Astrocyte (in vitro differentiated cells and primary cell): Measurements from ENCODE around the gene DUSP10. TPM values are rescaled to one million over a fixed set of nuclear protein-coding genes. Genes with fewer than 3 reads are reported as not detected.
A peak's percentile ranks its signal among the peaks of the same experiment; 100 is the strongest.

Experiments
- DNase-seq: peaks from one replicate; pipeline ENCODE4 v3.0.0-alpha.2; 2010; ENCODE audit warnings: low read depth
- FAIRE-seq: peaks from 2 replicates; lab custom pipeline; 2011; peaks lifted over from hg19 to GRCh38; lab: Jason Lieb, UNC
- H2AFZ ChIP-seq: 2 replicates; pipeline ENCODE4 v1.6.0; 2012; ENCODE audit warnings: low read depth, low read length, inconsistent platforms
- H3K27ac ChIP-seq: 2 replicates; pipeline ENCODE4 v1.5.1; 2011; ENCODE audit warnings: low read depth, low read length, inconsistent platforms
- H3K27me3 ChIP-seq: 2 replicates; pipeline ENCODE4 v1.6.0; 2011; ENCODE audit warnings: low read length, inconsistent platforms; ENCODE audit not compliant: insufficient read depth
- H3K36me3 ChIP-seq: 2 replicates; pipeline ENCODE4 v1.5.1; 2011; ENCODE audit warnings: low read length, inconsistent platforms; ENCODE audit not compliant: insufficient read depth
- H3K4me1 ChIP-seq: 2 replicates; pipeline ENCODE4 v1.5.1; 2011; ENCODE audit warnings: low read length, inconsistent platforms; ENCODE audit not compliant: insufficient read depth
- H3K4me2 ChIP-seq: 2 replicates; pipeline ENCODE4 v1.6.0; 2012; ENCODE audit warnings: low read length, inconsistent platforms
- H3K4me3 ChIP-seq: 2 replicates; pipeline ENCODE4 v1.5.1; 2011; ENCODE audit warnings: low read depth, mild to moderate bottlenecking, low read length, inconsistent platforms; ENCODE audit not compliant: insufficient read depth
- H3K79me2 ChIP-seq: 2 replicates; pipeline ENCODE4 v1.6.0; 2012; ENCODE audit warnings: mild to moderate bottlenecking, low read length, inconsistent platforms; ENCODE audit not compliant: insufficient read depth
- H3K9ac ChIP-seq: 2 replicates; pipeline ENCODE4 v1.6.0; 2012; ENCODE audit warnings: mild to moderate bottlenecking, low read length, inconsistent platforms
- H3K9me3 ChIP-seq: 2 replicates; pipeline ENCODE4 v1.5.1; 2012; ENCODE audit warnings: low read depth, mild to moderate bottlenecking, low read length, inconsistent platforms; ENCODE audit not compliant: insufficient read depth
- H4K20me1 ChIP-seq: 2 replicates; pipeline ENCODE4 v1.6.0; 2012; ENCODE audit warnings: low read length, inconsistent platforms; ENCODE audit not compliant: insufficient read depth
- H3K27ac Mint-ChIP-seq: one replicate; pipeline ENCODE4 v1.8.0; 2021; ENCODE audit warnings: mild to moderate bottlenecking, mixed read lengths; ENCODE audit not compliant: unreplicated experiment
- H3K27me3 Mint-ChIP-seq: one replicate; pipeline ENCODE4 v1.8.0; 2021; ENCODE audit warnings: low read depth, mixed read lengths; ENCODE audit not compliant: unreplicated experiment
- H3K36me3 Mint-ChIP-seq: one replicate; pipeline ENCODE4 v1.8.0; 2021; ENCODE audit warnings: low read depth, mixed read lengths; ENCODE audit not compliant: unreplicated experiment
- H3K4me1 Mint-ChIP-seq: one replicate; pipeline ENCODE4 v1.8.0; 2021; ENCODE audit warnings: low read depth, mixed read lengths; ENCODE audit not compliant: unreplicated experiment
- H3K4me3 Mint-ChIP-seq: one replicate; pipeline ENCODE4 v1.8.0; 2021; ENCODE audit warnings: mild to moderate bottlenecking, moderate library complexity, mixed read lengths; ENCODE audit not compliant: unreplicated experiment
- H3K9me3 Mint-ChIP-seq: one replicate; pipeline ENCODE4 v1.8.0; 2021; ENCODE audit warnings: mild to moderate bottlenecking, mixed read lengths; ENCODE audit not compliant: unreplicated experiment
- EZH2 ChIP-seq: IDR thresholded peaks from 2 replicates; pipeline ENCODE4 v1.6.1; 2012; ENCODE audit warnings: mild to moderate bottlenecking, low read length, inconsistent platforms; ENCODE audit not compliant: insufficient read depth
- total RNA-seq: library from RNA; stranded (reverse); gene quantifications from 2 replicates; pipeline ENCODE4 v1.2.1, GENCODE V29; 2021
- TF ChIP-seq, protein P1 (sequence below): IDR thresholded peaks from 2 replicates; pipeline ENCODE4 v1.5.1; 2011; ENCODE audit warnings: low read depth, mild to moderate bottlenecking, inconsistent platforms, low read length, moderate library complexity; ENCODE audit not compliant: insufficient read depth

The DUSP10 gene
- total RNA-seq, 1 donor from 2014 or later, result 45.8 TPM

DNA sequence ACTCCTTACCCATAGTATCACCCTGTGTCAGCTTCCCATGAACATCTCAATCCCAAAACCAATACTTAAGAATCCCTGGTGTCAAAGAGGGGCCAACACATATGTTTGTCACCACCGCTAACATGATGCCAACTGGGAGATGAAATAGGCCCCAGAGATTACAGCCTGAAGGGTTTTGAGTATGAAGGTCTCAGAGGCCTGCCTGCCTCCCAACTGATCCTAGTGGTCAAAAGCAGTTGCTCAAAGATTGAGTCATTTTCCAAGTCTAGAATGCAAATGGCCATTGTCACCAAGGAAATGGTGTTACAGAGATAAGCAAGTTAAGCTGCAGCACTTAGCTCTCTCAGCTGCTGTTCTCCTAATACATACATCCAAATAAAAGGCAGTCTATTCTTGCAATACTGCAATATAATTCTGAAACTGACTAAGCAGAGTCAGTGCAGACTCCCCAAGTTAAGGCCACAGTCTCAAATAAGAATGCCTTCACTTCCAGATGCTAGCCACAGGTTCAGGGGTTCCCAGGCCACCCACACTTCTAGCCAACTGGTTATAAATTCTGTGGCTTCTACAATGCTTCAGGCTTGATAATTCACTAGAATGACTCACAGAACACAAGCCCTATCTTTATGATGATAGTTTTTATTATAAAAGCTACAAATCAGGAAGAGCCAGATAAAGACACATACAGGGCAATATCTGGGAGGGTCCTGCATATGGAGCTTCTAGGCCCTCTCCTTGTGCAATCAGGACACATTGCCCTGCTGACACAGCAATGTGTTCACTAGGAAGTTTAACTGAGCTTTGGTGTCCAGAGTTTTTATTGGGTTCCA is 18.7 kb downstream of the DUSP10 start:
- peak overlapping the region; percentile 34 for H3K27ac ChIP-seq
- no peak for TF ChIP-seq EZH2
- TF ChIP-seq, protein P1, sequence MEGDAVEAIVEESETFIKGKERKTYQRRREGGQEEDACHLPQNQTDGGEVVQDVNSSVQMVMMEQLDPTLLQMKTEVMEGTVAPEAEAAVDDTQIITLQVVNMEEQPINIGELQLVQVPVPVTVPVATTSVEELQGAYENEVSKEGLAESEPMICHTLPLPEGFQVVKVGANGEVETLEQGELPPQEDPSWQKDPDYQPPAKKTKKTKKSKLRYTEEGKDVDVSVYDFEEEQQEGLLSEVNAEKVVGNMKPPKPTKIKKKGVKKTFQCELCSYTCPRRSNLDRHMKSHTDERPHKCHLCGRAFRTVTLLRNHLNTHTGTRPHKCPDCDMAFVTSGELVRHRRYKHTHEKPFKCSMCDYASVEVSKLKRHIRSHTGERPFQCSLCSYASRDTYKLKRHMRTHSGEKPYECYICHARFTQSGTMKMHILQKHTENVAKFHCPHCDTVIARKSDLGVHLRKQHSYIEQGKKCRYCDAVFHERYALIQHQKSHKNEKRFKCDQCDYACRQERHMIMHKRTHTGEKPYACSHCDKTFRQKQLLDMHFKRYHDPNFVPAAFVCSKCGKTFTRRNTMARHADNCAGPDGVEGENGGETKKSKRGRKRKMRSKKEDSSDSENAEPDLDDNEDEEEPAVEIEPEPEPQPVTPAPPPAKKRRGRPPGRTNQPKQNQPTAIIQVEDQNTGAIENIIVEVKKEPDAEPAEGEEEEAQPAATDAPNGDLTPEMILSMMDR, result no peak
- peak overlapping the region; percentile 72 for H3K27ac Mint-ChIP-seq
- DNase-seq (peak; percentile 85), FAIRE-seq (no peak)
- no peaks in the 10 kb centered on the region for H3K9me3 ChIP-seq
- H3K4me1 Mint-ChIP-seq, result peaks cover 76% of the 10 kb centered on the region
- no peaks in the 10 kb centered on the region for H4K20me1 ChIP-seq
- peak overlapping the region; percentile 9 for H3K4me3 Mint-ChIP-seq
- H3K4me3 ChIP-seq, result no peak overlapping the region
- H2AFZ ChIP-seq, result no peak overlapping the region
- peaks cover 49% of the 10 kb centered on the region for H3K79me2 ChIP-seq
- no peaks in the 10 kb centered on the region for H3K27me3 Mint-ChIP-seq
- no peaks in the 10 kb centered on the region for H3K36me3 ChIP-seq
- no peaks in the 10 kb centered on the region for H3K27me3 ChIP-seq
- no peak overlapping the region for H3K9ac ChIP-seq
- peaks cover 54% of the 10 kb centered on the region for H3K4me1 ChIP-seq
- H3K4me2 ChIP-seq, result no peak overlapping the region
- H3K36me3 Mint-ChIP-seq, result peaks cover 25% of the 10 kb centered on the region
- no peaks in the 10 kb centered on the region for H3K9me3 Mint-ChIP-seq

DNA sequence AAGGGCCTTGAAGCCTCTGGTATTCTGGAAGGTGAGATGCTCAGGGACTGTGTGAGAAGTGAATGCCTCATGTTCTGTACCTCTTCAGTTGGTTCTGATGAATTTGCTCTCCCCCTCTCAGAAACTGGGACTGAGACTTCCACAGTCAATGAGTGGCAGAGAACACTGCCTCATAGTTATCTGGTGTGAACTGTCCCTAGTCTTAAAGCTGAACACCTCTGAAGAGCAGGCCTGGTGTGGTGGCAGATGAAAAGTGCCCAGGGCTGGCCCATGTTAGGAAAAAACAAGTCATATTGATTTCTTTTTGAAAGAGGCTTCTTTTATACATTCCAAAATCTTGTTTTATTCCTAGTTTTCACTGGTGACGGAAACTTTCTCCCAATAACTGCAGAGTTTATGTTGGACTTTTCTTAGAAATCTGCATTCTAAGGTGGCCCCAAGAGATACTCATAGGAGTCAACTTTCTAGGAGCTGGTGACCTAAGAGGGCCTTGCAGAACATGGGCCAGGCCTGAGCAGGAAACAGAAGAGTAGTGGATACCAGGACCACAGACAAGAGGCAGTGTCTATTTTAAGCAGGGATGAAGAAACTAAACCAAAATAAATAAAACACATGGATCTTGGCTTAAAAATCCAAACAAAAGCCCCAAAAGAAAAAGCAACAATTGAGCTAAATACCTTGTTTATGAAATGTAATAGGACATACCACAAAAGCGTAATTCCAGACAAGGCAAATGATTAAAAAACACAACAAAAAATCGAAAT is 19.5 kb downstream of the DUSP10 start:
- no peaks in the 10 kb centered on the region for H4K20me1 ChIP-seq
- no peak for TF ChIP-seq EZH2
- TF ChIP-seq, protein P1, result no peak
- H3K79me2 ChIP-seq, result peaks cover 41% of the 10 kb centered on the region
- DNase-seq (no peak), FAIRE-seq (no peak)
- H3K9ac ChIP-seq, result no peak overlapping the region
- Mint-ChIP-seq H3K36me3 (peaks cover 20% of the 10 kb centered on the region), H3K27me3 (no peaks in the 10 kb centered on the region), H3K4me1 (peaks cover 77% of the 10 kb centered on the region), H3K9me3 (no peaks in the 10 kb centered on the region), H3K27ac (peak overlapping the region; percentile 72), H3K4me3 (peak overlapping the region; percentile 9)
- H3K27ac ChIP-seq, result peak overlapping the region; percentile 34
- no peak overlapping the region for H3K4me3 ChIP-seq
- H2AFZ ChIP-seq, result no peak overlapping the region
- H3K36me3 ChIP-seq, result no peaks in the 10 kb centered on the region
- peaks cover 61% of the 10 kb centered on the region for H3K4me1 ChIP-seq
- no peak overlapping the region for H3K4me2 ChIP-seq
- H3K9me3 ChIP-seq, result no peaks in the 10 kb centered on the region
- no peaks in the 10 kb centered on the region for H3K27me3 ChIP-seq
